Stomach (tissue), 4 donors: ENCODE data around the gene TCF7.

Experiments
- POLR2AphosphoS5 ChIP-seq, 3 donors: sonication (generic); formaldehyde crosslinking; IDR thresholded peaks; one replicate each; pipeline ENCODE4 v1.6.1; 2016; ENCODE audit warnings: antibody characterized with exemption in 3 of 3
- TF ChIP-seq, protein P1 (sequence below), 7 experiments: fragments of 450-650 bp in 4 of 7; fragments of 200-600 bp in 3 of 7; sonication (generic) in 3 of 7; IDR thresholded peaks; one replicate each; pipeline ENCODE4 v1.5.1; 2016 to 2019; ENCODE audit warnings: antibody characterized with exemption in 7 of 7, control low read depth in 2 of 7, mild to moderate bottlenecking in 1 of 7

- TF ChIP-seq, protein P1, sequence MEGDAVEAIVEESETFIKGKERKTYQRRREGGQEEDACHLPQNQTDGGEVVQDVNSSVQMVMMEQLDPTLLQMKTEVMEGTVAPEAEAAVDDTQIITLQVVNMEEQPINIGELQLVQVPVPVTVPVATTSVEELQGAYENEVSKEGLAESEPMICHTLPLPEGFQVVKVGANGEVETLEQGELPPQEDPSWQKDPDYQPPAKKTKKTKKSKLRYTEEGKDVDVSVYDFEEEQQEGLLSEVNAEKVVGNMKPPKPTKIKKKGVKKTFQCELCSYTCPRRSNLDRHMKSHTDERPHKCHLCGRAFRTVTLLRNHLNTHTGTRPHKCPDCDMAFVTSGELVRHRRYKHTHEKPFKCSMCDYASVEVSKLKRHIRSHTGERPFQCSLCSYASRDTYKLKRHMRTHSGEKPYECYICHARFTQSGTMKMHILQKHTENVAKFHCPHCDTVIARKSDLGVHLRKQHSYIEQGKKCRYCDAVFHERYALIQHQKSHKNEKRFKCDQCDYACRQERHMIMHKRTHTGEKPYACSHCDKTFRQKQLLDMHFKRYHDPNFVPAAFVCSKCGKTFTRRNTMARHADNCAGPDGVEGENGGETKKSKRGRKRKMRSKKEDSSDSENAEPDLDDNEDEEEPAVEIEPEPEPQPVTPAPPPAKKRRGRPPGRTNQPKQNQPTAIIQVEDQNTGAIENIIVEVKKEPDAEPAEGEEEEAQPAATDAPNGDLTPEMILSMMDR (IDR thresholded peaks at IDR 0.05): no peak
- TF ChIP-seq POLR2AphosphoS5 (IDR thresholded peaks at IDR 0.05): no peak
These were observed 39.4 kb upstream of the TCF7 start for GRCh38 chr5:134075102-134075501.
